NT2/D1 (cell line): ENCODE measurements around the gene FADD.

ENCODE experiments used
- DNase-seq: peaks from one replicate; pipeline ENCODE4 v3.0.0-alpha.2; 2011; ENCODE audit warnings: low read depth, low spot score
- H3K27me3 ChIP-seq: 2 replicates; pipeline ENCODE4 v1.6.0; 2011; ENCODE audit warnings: mild to moderate bottlenecking; ENCODE audit not compliant: insufficient read length, insufficient read depth
- H3K36me3 ChIP-seq: 2 replicates; pipeline ENCODE4 v1.6.1; 2011; ENCODE audit warnings: mild to moderate bottlenecking, low read length, mixed read lengths; ENCODE audit not compliant: insufficient read depth, insufficient read length
- H3K4me1 ChIP-seq: 2 replicates; pipeline ENCODE4 v1.5.1; 2011; ENCODE audit not compliant: insufficient read depth, insufficient read length
- H3K4me3 ChIP-seq: 2 replicates; pipeline ENCODE4 v1.5.1; 2011; ENCODE audit warnings: low read depth; ENCODE audit not compliant: insufficient read length
- H3K9ac ChIP-seq: 2 replicates; pipeline ENCODE4 v1.6.0; 2011; ENCODE audit warnings: low read depth; ENCODE audit not compliant: insufficient read length
- H3K9me3 ChIP-seq: 2 replicates; pipeline ENCODE4 v1.5.1; 2011; ENCODE audit warnings: mild to moderate bottlenecking, low read length; ENCODE audit not compliant: insufficient read depth
- SUZ12 ChIP-seq: IDR thresholded peaks from 2 replicates; pipeline ENCODE4 v1.6.1; 2011; ENCODE audit not compliant: insufficient read length, insufficient read depth; ENCODE audit errors: extremely low read depth
- YY1 ChIP-seq: IDR thresholded peaks from 2 replicates; pipeline ENCODE4 v1.6.1; 2011; ENCODE audit not compliant: insufficient read length, insufficient read depth
- ZNF274 ChIP-seq: IDR thresholded peaks from 2 replicates; pipeline ENCODE4 v1.6.1; 2011; ENCODE audit warnings: mild to moderate bottlenecking, low read depth, low read length

Gene FADD

DNA sequence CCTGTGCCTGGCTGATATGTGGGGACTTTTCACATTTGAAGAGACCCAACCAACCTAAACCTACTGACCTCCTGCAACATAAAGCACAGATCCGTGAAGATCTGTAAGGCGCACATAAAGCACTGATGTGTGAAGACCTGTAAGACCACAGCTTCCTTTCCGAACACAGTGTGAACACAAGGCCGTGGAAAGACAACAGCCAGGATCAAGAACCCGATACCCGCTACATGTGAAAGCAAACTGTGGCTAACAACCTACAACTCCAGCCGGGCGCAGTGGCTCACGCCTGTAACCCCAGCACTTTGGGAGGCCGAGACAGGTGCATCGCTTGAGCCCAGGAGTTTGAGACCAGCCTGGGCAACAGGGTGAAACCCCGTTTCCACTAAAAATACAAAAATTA, 49.7 kb downstream of the FADD start:
- Histone ChIP-seq H3K27me3 (no peaks in the 10 kb centered on the region), H3K4me3 (no peak overlapping the region), H3K9me3 (no peaks in the 10 kb centered on the region), H3K4me1 (peaks cover 2% of the 10 kb centered on the region), H3K9ac (no peak overlapping the region), H3K36me3 (no peaks in the 10 kb centered on the region)
- TF ChIP-seq YY1: no peak
- TF ChIP-seq ZNF274: no peak
- no peak for TF ChIP-seq SUZ12
- no peak for DNase-seq

DNA sequence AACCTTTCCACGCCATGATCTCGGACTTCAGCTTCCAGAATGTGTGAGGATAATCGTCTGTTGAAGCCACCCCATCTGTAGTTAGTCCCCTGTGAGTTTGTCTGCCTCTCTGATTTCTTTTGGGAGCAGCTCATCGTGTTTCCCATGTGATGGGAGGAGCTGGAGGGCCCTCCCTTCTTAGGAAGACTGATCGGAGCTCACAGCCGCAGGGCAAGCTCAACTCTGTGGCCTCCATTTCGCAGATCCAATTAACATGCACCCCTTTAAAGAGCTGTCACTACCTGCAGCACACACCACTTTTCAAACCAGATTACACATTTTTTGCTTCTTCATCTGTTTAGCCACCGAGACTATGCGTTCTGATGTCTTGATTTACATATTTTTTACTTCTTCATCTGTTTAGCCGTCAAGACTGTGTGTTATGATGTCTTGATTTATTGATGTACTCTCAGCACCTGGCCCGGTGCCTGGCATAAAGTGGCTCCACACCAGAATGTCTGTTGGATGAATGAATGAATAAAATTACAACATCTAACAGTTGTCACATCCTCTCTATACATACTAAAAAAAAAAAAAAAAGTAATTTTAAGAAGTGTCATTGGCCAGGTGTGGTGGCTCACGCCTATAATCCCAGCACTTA, 52.5 kb downstream of the FADD start:
- H3K4me3 ChIP-seq: no peak overlapping the region
- H3K9ac ChIP-seq: no peak overlapping the region
- TF ChIP-seq ZNF274: no peak
- no peak for TF ChIP-seq SUZ12
- TF ChIP-seq YY1: no peak
- no peak for DNase-seq
- no peaks in the 10 kb centered on the region for H3K4me1 ChIP-seq
- no peaks in the 10 kb centered on the region for H3K27me3 ChIP-seq
- no peaks in the 10 kb centered on the region for H3K9me3 ChIP-seq
- no peaks in the 10 kb centered on the region for H3K36me3 ChIP-seq
